Measurements from ENCODE around the gene ZNF33B. TPM values are rescaled to one million over a fixed set of nuclear protein-coding genes. Genes with fewer than 3 reads are reported as not detected.
A peak's percentile ranks its signal among the peaks of the same experiment; 100 is the strongest.
"Not testable (repeated sequence)": the region's sequence is repeated elsewhere in the genome, so short reads cannot be mapped to it uniquely, and the experiment has no call there.

The ZNF33B gene
- total RNA-seq, 1 donor from 2014 or later: 20.4 TPM

- no peak for DNase-seq
These were observed 28.5 kb downstream of the ZNF33B start for GRCh38 chr10:42609872-42610271.

- no peak for DNase-seq
These were observed 40.0 kb downstream of the ZNF33B start for GRCh38 chr10:42598249-42598873.

- DNase-seq: no peak
These were observed 42.2 kb downstream of the ZNF33B start for GRCh38 chr10:42596196-42596595.

GRCh38 chr10:42594246-42594650, 44.1 kb downstream of the ZNF33B start:
- no peak for DNase-seq

GRCh38 chr10:42593284-42593683, 45.1 kb downstream of the ZNF33B start:
- no peak for DNase-seq

GRCh38 chr10:42583828-42584227, 54.5 kb downstream of the ZNF33B start:
- no peak for DNase-seq

- DNase-seq: no peak
These were observed 60.4 kb downstream of the ZNF33B start for GRCh38 chr10:42578019-42578418.

- DNase-seq: no peak
These were observed 62.0 kb downstream of the ZNF33B start for GRCh38 chr10:42576338-42576737.

- no peak for DNase-seq
These were observed 64.0 kb downstream of the ZNF33B start for GRCh38 chr10:42574336-42574735.

- no peak for DNase-seq
These were observed 81.4 kb downstream of the ZNF33B start for GRCh38 chr10:42556931-42557330.

- DNase-seq: not testable (repeated sequence)
These were observed 84.8 kb downstream of the ZNF33B start for GRCh38 chr10:42553576-42553975.

GRCh38 chr10:42553064-42553407, 85.3 kb downstream of the ZNF33B start:
- no peak for DNase-seq

- DNase-seq: peak; percentile 99
These were observed 85.9 kb downstream of the ZNF33B start for GRCh38 chr10:42552188-42553063.

GRCh38 chr10:42551582-42552187, 86.7 kb downstream of the ZNF33B start:
- peak; percentile 6 for DNase-seq

GRCh38 chr10:42549851-42550250, 88.5 kb downstream of the ZNF33B start:
- DNase-seq: no peak

GRCh38 chr10:42548254-42548653, 90.1 kb downstream of the ZNF33B start:
- no peak for DNase-seq

- no peak for DNase-seq
These were observed 93.4 kb downstream of the ZNF33B start for GRCh38 chr10:42544945-42545344.

- DNase-seq: no peak
These were observed 94.5 kb downstream of the ZNF33B start for GRCh38 chr10:42543840-42544372.

Small RNA genes within 50 kb of the gene (small RNA-seq; reads per million reads assigned to genes)
- gene AL022345.1 (ENCODE audit: low replicate concordance) (not detected), gene AL022345.2 (ENCODE audit: low replicate concordance) (not detected), gene AL022345.3 (ENCODE audit: low replicate concordance) (not detected), gene FXYD6P1 (ENCODE audit: low replicate concordance) (not detected), gene RNU6-1170P (ENCODE audit: low replicate concordance) (not detected)

Other genes with a start within 250 kb of the ZNF33B start
- gene BMS1, start 144.2 kb upstream of the ZNF33B start, total RNA-seq: 19.9 TPM